SU-DHL-6 (cell line): ENCODE results near the gene TM9SF4.

ENCODE experiments used
- CTCF ChIP-seq: fragments of 200-600 bp; sonication (generic); IDR thresholded peaks from one replicate; pipeline ENCODE4 v1.5.1; 2017; ENCODE audit warnings: antibody characterized with exemption, mild to moderate bottlenecking, low read length, moderate library complexity; ENCODE audit not compliant: insufficient read depth, poor library complexity, severe bottlenecking
- EZH2phosphoT487 ChIP-seq: fragments of 200-600 bp; sonication (generic), shearing (Covaris generic); conservative IDR thresholded peaks from 2 replicates; pipeline ENCODE4 v1.6.1; 2018; ENCODE audit warnings: mild to moderate bottlenecking, antibody characterized with exemption, low read length, moderate library complexity, mixed read lengths

GRCh38 chr20:32168184-32168910 is 58.8 kb downstream of the TM9SF4 start:
- no peak for TF ChIP-seq CTCF
- no peak for TF ChIP-seq EZH2phosphoT487
